ENCODE measurements around the gene ALDH3A1.

ALDH3A1 gene

GRCh38 chr17:19737305-19738072 lies 10.6 kb downstream of the ALDH3A1 start:
- H3K4me3 ChIP-seq (ENCODE audit: low read length): no peak overlapping the region

GRCh38 chr17:19736071-19736470 lies 12.0 kb downstream of the ALDH3A1 start:
- no peak overlapping the region for H3K4me3 ChIP-seq (ENCODE audit: low read length)
- no peak overlapping the region for H3K4me2 ChIP-seq (ENCODE audit: low read length)
- no peaks in the 10 kb centered on the region for H3F3A ChIP-seq (ENCODE audit: control insufficient read depth, insufficient read depth)
- H4K20me1 ChIP-seq (ENCODE audit: control insufficient read depth, insufficient read depth, low read depth, low read length): no peaks in the 10 kb centered on the region
- H3K9me3 ChIP-seq (ENCODE audit: control insufficient read depth, insufficient read depth, low read length): no peaks in the 10 kb centered on the region
- no peaks in the 10 kb centered on the region for H3K79me2 ChIP-seq (ENCODE audit: control insufficient read depth, low read length)
- H3K36me3 ChIP-seq (ENCODE audit: control insufficient read depth, low read length): no peaks in the 10 kb centered on the region
- H3K4me1 ChIP-seq (ENCODE audit: control insufficient read depth, low read length): no peaks in the 10 kb centered on the region
- TF ChIP-seq CTCF (IDR thresholded peaks at IDR 0.05; ENCODE audit: low read depth, low read length, poor library complexity, severe bottlenecking): no peak
- TF ChIP-seq EZH2phosphoT487 (IDR thresholded peaks at IDR 0.05; ENCODE audit: borderline replicate concordance, low read length): no peak
- H3K9me2 ChIP-seq (replicated peaks; ENCODE audit: control insufficient read depth, low read length): no peaks in the 10 kb centered on the region
- H3K27ac ChIP-seq (ENCODE audit: low read depth, low read length): no peak overlapping the region
- no peaks in the 10 kb centered on the region for H3K27me3 ChIP-seq (ENCODE audit: control insufficient read depth, low read length)

More at GRCh38 chr17:19737305-19738072, 10.6 kb downstream of the ALDH3A1 start:
- no peaks in the 10 kb centered on the region for H4K20me1 ChIP-seq (ENCODE audit: control insufficient read depth, insufficient read depth, low read depth, low read length)
- H3K4me1 ChIP-seq (ENCODE audit: control insufficient read depth, low read length): no peaks in the 10 kb centered on the region
- no peaks in the 10 kb centered on the region for H3K9me3 ChIP-seq (ENCODE audit: control insufficient read depth, insufficient read depth, low read length)
- H3F3A ChIP-seq (ENCODE audit: control insufficient read depth, insufficient read depth): no peaks in the 10 kb centered on the region
- no peaks in the 10 kb centered on the region for H3K27me3 ChIP-seq (ENCODE audit: control insufficient read depth, low read length)
- H3K27ac ChIP-seq (ENCODE audit: low read depth, low read length): no peak overlapping the region
- no peaks in the 10 kb centered on the region for H3K9me2 ChIP-seq (replicated peaks; ENCODE audit: control insufficient read depth, low read length)
- no peaks in the 10 kb centered on the region for H3K36me3 ChIP-seq (ENCODE audit: control insufficient read depth, low read length)
- H3K79me2 ChIP-seq (ENCODE audit: control insufficient read depth, low read length): no peaks in the 10 kb centered on the region
- TF ChIP-seq EZH2phosphoT487 (IDR thresholded peaks at IDR 0.05; ENCODE audit: borderline replicate concordance, low read length) (no peak), CTCF (IDR thresholded peaks at IDR 0.05; ENCODE audit: low read depth, low read length, poor library complexity, severe bottlenecking) (no peak)
- no peak overlapping the region for H3K4me2 ChIP-seq (ENCODE audit: low read length)

DNA sequence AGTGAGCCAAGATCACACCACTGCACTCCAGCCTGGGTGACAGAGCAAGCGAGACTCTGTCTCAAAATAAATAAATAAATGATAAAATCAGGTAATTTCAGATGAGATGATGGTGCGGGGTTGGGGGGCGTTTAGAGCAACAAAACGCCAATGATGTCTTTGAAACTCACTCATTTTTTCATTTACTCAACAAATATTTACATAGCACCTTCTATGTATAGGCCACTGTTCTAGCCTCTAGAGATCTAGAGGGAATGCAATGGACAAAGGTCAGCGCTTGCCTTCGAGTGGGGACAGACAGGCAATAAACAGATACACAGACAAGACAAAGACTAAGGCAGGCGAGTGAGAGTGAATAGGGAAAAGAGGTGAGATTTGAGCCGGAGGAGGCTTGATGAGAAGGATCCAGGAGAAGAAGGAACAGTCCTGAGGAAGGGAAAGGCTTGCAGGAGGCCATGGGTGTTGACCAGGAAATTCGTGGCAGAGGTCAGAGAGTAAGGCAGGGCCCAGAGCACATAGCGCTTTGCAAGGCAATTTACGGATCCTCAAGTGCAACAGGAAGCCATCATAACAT lies 14.1 kb downstream of the ALDH3A1 start:
- no peak for TF ChIP-seq EZH2phosphoT487 (IDR thresholded peaks at IDR 0.05; ENCODE audit: borderline replicate concordance, low read length)
- no peak for TF ChIP-seq CTCF (IDR thresholded peaks at IDR 0.05; ENCODE audit: low read depth, low read length, poor library complexity, severe bottlenecking)

More for the DNA sequence above, 14.1 kb downstream of the ALDH3A1 start:
- H3K4me1 ChIP-seq (ENCODE audit: control insufficient read depth, low read length): no peaks in the 10 kb centered on the region
- no peaks in the 10 kb centered on the region for H4K20me1 ChIP-seq (ENCODE audit: control insufficient read depth, insufficient read depth, low read depth, low read length)
- no peaks in the 10 kb centered on the region for H3K9me3 ChIP-seq (ENCODE audit: control insufficient read depth, insufficient read depth, low read length)
- H3K36me3 ChIP-seq (ENCODE audit: control insufficient read depth, low read length): no peaks in the 10 kb centered on the region
- H3K27ac ChIP-seq (ENCODE audit: low read depth, low read length): no peak overlapping the region
- H3F3A ChIP-seq (ENCODE audit: control insufficient read depth, insufficient read depth): no peaks in the 10 kb centered on the region
- no peak overlapping the region for H3K4me2 ChIP-seq (ENCODE audit: low read length)
- H3K9me2 ChIP-seq (replicated peaks; ENCODE audit: control insufficient read depth, low read length): no peaks in the 10 kb centered on the region
- no peaks in the 10 kb centered on the region for H3K79me2 ChIP-seq (ENCODE audit: control insufficient read depth, low read length)
- H3K27me3 ChIP-seq (ENCODE audit: control insufficient read depth, low read length): no peaks in the 10 kb centered on the region
- H3K4me3 ChIP-seq (ENCODE audit: low read length): no peak overlapping the region
